Calu3 (cell line): ENCODE measurements around the gene MDK. TPM values are rescaled to one million over a fixed set of nuclear protein-coding genes. Genes with fewer than 3 reads are reported as not detected.

Source experiments
- BruUV-seq: library from RNA; stranded (reverse); fragments of 400-500 nt; replicated peaks from 2 replicates; lab custom pipeline; 2021; lab: Mats Ljungman, UMichigan
- CTCF ChIA-PET: fragments of 300-600 bp; sonication (Branson Sonifier 250); formaldehyde crosslinking; loops from one replicate; lab custom pipeline; 2022; ENCODE audit warnings: antibody characterized with exemption; lab: Charles Lee
- DNase-seq: peaks from one replicate; pipeline ENCODE4 v3.0.0; 2022
- H3K27ac Mint-ChIP-seq: one replicate; pipeline ENCODE4 v1.8.0; 2022; ENCODE audit warnings: mixed read lengths; ENCODE audit not compliant: unreplicated experiment
- H3K27me3 Mint-ChIP-seq: one replicate; pipeline ENCODE4 v1.8.0; 2022; ENCODE audit warnings: mixed read lengths; ENCODE audit not compliant: unreplicated experiment
- H3K36me3 Mint-ChIP-seq: one replicate; pipeline ENCODE4 v1.8.0; 2022; ENCODE audit warnings: mild to moderate bottlenecking, moderate library complexity, mixed read lengths; ENCODE audit not compliant: insufficient read depth, unreplicated experiment
- H3K4me1 Mint-ChIP-seq: one replicate; pipeline ENCODE4 v1.8.0; 2022; ENCODE audit warnings: mild to moderate bottlenecking, low read depth, mixed read lengths; ENCODE audit not compliant: unreplicated experiment
- H3K4me3 Mint-ChIP-seq: one replicate; pipeline ENCODE4 v1.8.0; 2022; ENCODE audit warnings: mild to moderate bottlenecking, low read depth, moderate library complexity, mixed read lengths; ENCODE audit not compliant: unreplicated experiment
- H3K9me3 Mint-ChIP-seq: one replicate; pipeline ENCODE4 v1.8.0; 2022; ENCODE audit warnings: low read depth, mixed read lengths; ENCODE audit not compliant: unreplicated experiment
- CTCF ChIP-seq: fragments of 200-600 bp; IDR thresholded peaks from one replicate; pipeline ENCODE4 v1.8.0; 2022; ENCODE audit warnings: antibody characterized with exemption; ENCODE audit not compliant: unreplicated experiment
- intact Hi-C: fragments of 100-400 bp; cut with micrococcal nuclease; formaldehyde crosslinking; loops from one replicate; pipeline ENCODE4 v1.10.0; 2022; ENCODE audit not compliant: unreplicated experiment
- total RNA-seq: library from RNA; stranded (reverse); gene quantifications from 2 replicates; pipeline ENCODE4 v1.2.3, GENCODE V29; 2022

Gene MDK
- total RNA-seq, 1 experiment from 2014 or later, result 74.9 TPM

GRCh38 chr11:46391186-46391577 lies 9.7 kb downstream of the MDK start:
- TF ChIP-seq CTCF, result no peak
- CTCF ChIA-PET, result interaction anchor here (0.7 to 1.4 kb wide), 4 partner anchors 11 to 523 kb away, joined by 4 to 7 read pairs (median 5); no protein-coding TSS in a partner anchor
- intact Hi-C loops, result no loop called here
- Mint-ChIP-seq H3K27ac (peak overlapping the region; percentile 36), H3K27me3 (peaks cover 68% of the 10 kb centered on the region), H3K36me3 (peaks cover 28% of the 10 kb centered on the region), H3K4me3 (peak overlapping the region; percentile 81), H3K4me1 (peaks cover 36% of the 10 kb centered on the region), H3K9me3 (no peaks in the 10 kb centered on the region)
- BruUV-seq, result no TSS peak
- DNase-seq, result no peak

GRCh38 chr11:46391578-46392420 lies 10.3 kb downstream of the MDK start, which contains the start of gene CHRM4:
Gene CHRM4 (minus strand): TSS chr11:46391776. CDS start chr11:46386557, 5,219 bp downstream.
- TF ChIP-seq CTCF, result peak; percentile 57
- DNase-seq, result peak; percentile 65
- Mint-ChIP-seq H3K36me3 (peaks cover 28% of the 10 kb centered on the region), H3K27ac (peak within 1 kb of the TSS; percentile 50), H3K4me3 (peak within 1 kb of the TSS; percentile 81), H3K27me3 (peaks cover 62% of the 10 kb centered on the region), H3K9me3 (no peaks in the 10 kb centered on the region), H3K4me1 (peaks cover 30% of the 10 kb centered on the region)
- CTCF ChIA-PET, result interaction anchor here (0.6 to 1.5 kb wide), 9 partner anchors 10 to 522 kb away, joined by 3 to 7 read pairs (median 4); partner anchors contain the start of gene ATG13
- no TSS peak for BruUV-seq
- intact Hi-C loops, result no loop called here

GRCh38 chr11:46392421-46393230 lies 11.2 kb downstream of the MDK start:
- H3K36me3 Mint-ChIP-seq, result peaks cover 36% of the 10 kb centered on the region
- CTCF ChIA-PET, result interaction anchor here (0.6 to 1.5 kb wide), 9 partner anchors 9 to 225 kb away, joined by 3 to 7 read pairs (median 4); partner anchors contain the start of gene ATG13
- no peak for TF ChIP-seq CTCF
- H3K4me3 Mint-ChIP-seq, result peak overlapping the region; percentile 71
- H3K27me3 Mint-ChIP-seq, result peaks cover 54% of the 10 kb centered on the region
- peak overlapping the region; percentile 50 for H3K27ac Mint-ChIP-seq
- no peaks in the 10 kb centered on the region for H3K9me3 Mint-ChIP-seq
- intact Hi-C loops, result no loop called here
- DNase-seq, result peak; percentile 89
- BruUV-seq, result no TSS peak
- H3K4me1 Mint-ChIP-seq, result peaks cover 26% of the 10 kb centered on the region

- Mint-ChIP-seq H3K4me3 (peak overlapping the region; percentile 71), H3K36me3 (peaks cover 37% of the 10 kb centered on the region), H3K27me3 (peaks cover 48% of the 10 kb centered on the region), H3K27ac (peak overlapping the region; percentile 50), H3K4me1 (peaks cover 22% of the 10 kb centered on the region), H3K9me3 (no peaks in the 10 kb centered on the region)
- no peak for TF ChIP-seq CTCF
- no TSS peak for BruUV-seq
- CTCF ChIA-PET, result interaction anchor here (0.6 to 1.0 kb wide), 2 partner anchors 120 to 225 kb away, joined by 3 to 5 read pairs; partner anchors contain the start of gene ATG13
- DNase-seq, result no peak
- intact Hi-C loops, result no loop called here
These were observed 11.8 kb downstream of the MDK start for GRCh38 chr11:46393231-46393616.
